ENCODE results near the gene GFPT2.

The GFPT2 gene

DNA sequence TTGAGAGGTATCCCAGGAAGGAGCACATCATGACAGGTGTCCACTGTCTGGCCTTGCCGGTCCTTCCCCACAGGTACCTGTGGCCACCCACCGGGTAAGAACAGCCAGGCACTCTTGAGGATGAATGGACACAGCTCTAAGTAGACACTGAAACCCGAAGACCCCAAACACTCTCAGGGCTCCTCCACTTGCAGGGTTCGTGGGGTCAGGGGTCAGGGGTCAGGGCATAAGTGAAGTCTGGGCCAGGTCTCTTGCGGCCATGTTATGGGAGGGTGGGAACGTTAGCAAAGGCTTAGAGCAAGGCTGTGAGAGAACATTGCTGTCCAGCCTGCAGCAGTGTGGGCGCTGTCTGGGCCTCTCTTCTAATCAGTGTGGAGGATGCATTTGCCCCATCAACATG, 101.2 kb downstream of the GFPT2 start:
- no peak for DNase-seq (ENCODE audit: low read depth)
- in situ Hi-C loops (cut with HindIII; ENCODE audit: low sequenced_read_pairs), result no loop called here
- no peak overlapping the region for H3K4me3 ChIP-seq (ENCODE audit: low read depth, low read length)
- TF ChIP-seq, protein P1, sequence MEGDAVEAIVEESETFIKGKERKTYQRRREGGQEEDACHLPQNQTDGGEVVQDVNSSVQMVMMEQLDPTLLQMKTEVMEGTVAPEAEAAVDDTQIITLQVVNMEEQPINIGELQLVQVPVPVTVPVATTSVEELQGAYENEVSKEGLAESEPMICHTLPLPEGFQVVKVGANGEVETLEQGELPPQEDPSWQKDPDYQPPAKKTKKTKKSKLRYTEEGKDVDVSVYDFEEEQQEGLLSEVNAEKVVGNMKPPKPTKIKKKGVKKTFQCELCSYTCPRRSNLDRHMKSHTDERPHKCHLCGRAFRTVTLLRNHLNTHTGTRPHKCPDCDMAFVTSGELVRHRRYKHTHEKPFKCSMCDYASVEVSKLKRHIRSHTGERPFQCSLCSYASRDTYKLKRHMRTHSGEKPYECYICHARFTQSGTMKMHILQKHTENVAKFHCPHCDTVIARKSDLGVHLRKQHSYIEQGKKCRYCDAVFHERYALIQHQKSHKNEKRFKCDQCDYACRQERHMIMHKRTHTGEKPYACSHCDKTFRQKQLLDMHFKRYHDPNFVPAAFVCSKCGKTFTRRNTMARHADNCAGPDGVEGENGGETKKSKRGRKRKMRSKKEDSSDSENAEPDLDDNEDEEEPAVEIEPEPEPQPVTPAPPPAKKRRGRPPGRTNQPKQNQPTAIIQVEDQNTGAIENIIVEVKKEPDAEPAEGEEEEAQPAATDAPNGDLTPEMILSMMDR (IDR thresholded peaks at IDR 0.05; ENCODE audit: low read depth, low read length, missing control alignments), result no peak

DNA sequence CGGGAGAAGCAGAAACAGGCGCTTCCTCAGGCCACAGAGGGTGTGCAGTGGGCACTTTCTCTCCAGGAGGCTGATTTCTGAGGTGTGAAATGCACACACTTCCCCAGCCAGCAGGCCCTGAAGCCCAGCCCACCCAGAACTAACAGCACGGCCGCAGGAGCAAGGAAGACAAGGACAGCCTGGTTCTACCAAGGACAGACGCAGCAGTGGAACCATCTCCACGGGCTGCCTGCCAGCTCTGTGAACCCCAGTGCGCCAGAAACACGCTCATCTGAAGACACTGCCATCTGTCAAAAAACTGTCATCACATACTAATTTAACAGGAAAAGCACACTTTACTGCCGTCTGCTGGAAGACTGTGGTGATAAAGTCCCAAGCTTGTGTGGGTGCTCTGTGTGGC, 102.0 kb downstream of the GFPT2 start:
- TF ChIP-seq, protein P1 (IDR thresholded peaks at IDR 0.05; ENCODE audit: low read depth, low read length, missing control alignments), result no peak
- H3K4me3 ChIP-seq (ENCODE audit: low read depth, low read length), result no peak overlapping the region
- DNase-seq (ENCODE audit: low read depth), result no peak
- in situ Hi-C loops (cut with HindIII; ENCODE audit: low sequenced_read_pairs), result no loop called here

Measured in astrocyte of the cerebellum (primary cell).